Mucosa of stomach (tissue), 1 donor: ENCODE results near the gene PARP9.

Source experiments
- H3K27me3 ChIP-seq: one replicate; pipeline ENCODE4 v1.7.0; 2013; ENCODE audit warnings: mild to moderate bottlenecking, low read length; ENCODE audit not compliant: control insufficient read depth, insufficient read depth
- H3K36me3 ChIP-seq: one replicate; pipeline ENCODE4 v1.7.0; 2013; ENCODE audit warnings: low read length; ENCODE audit not compliant: control insufficient read depth, insufficient read depth
- H3K4me1 ChIP-seq: one replicate; pipeline ENCODE4 v1.7.0; 2013; ENCODE audit warnings: mild to moderate bottlenecking, low read length; ENCODE audit not compliant: control insufficient read depth, insufficient read depth
- H3K4me3 ChIP-seq: one replicate; pipeline ENCODE4 v1.7.0; 2013; ENCODE audit warnings: low read length
- H3K9ac ChIP-seq: one replicate; pipeline ENCODE4 v1.7.0; 2013; ENCODE audit warnings: mild to moderate bottlenecking, low read length, moderate library complexity
- H3K9me3 ChIP-seq: one replicate; pipeline ENCODE4 v1.7.0; 2013; ENCODE audit warnings: mild to moderate bottlenecking, low read length, moderate library complexity; ENCODE audit not compliant: control insufficient read depth
- donor health status: Pancreatic carcinoma.

PARP9 gene

DNA sequence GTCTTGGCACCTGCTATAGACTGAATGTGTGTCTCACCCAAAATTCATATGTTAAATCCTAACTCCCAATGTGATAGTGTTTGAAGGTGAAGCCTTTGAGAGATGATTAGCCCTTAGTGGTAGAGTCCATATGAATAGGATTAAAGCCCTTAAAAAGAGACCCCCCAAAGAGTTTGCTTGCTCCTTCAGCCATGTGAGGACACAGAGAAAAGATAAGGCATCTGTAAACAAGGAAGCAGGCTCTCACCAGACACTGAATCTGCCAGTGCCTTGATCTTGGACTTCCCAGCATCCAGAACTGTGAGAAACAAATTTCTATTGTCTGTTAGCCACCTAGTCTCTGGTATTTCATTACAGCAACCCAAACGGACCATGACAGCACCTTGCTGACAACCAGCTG is 65.9 kb downstream of the PARP9 start:
- no peaks in the 10 kb centered on the region for H3K36me3 ChIP-seq
- peaks cover 20% of the 10 kb centered on the region for H3K4me1 ChIP-seq
- no peak overlapping the region for H3K9ac ChIP-seq

GRCh38 chr3:122497425-122497824 is 66.7 kb downstream of the PARP9 start:
- no peaks in the 10 kb centered on the region for H3K9me3 ChIP-seq
- H3K4me3 ChIP-seq, result no peak overlapping the region
- H3K27me3 ChIP-seq, result no peaks in the 10 kb centered on the region
- no peak overlapping the region for H3K9ac ChIP-seq
- peaks cover 15% of the 10 kb centered on the region for H3K4me1 ChIP-seq
- H3K36me3 ChIP-seq, result no peaks in the 10 kb centered on the region

More for the DNA sequence above, 65.9 kb downstream of the PARP9 start:
- no peaks in the 10 kb centered on the region for H3K27me3 ChIP-seq
- no peaks in the 10 kb centered on the region for H3K9me3 ChIP-seq
- no peak overlapping the region for H3K4me3 ChIP-seq

- H3K27me3 ChIP-seq, result no peaks in the 10 kb centered on the region
- H3K9ac ChIP-seq, result no peak overlapping the region
- H3K4me3 ChIP-seq, result no peak overlapping the region
- no peaks in the 10 kb centered on the region for H3K9me3 ChIP-seq
- H3K36me3 ChIP-seq, result no peaks in the 10 kb centered on the region
- peaks cover 5% of the 10 kb centered on the region for H3K4me1 ChIP-seq
Measured at GRCh38 chr3:122496508-122496907, 67.6 kb downstream of the PARP9 start.

GRCh38 chr3:122493296-122493695 is 70.8 kb downstream of the PARP9 start:
- no peaks in the 10 kb centered on the region for H3K36me3 ChIP-seq
- peaks cover 5% of the 10 kb centered on the region for H3K4me1 ChIP-seq
- no peaks in the 10 kb centered on the region for H3K9me3 ChIP-seq
- H3K9ac ChIP-seq, result no peak overlapping the region
- H3K4me3 ChIP-seq, result no peak overlapping the region
- no peaks in the 10 kb centered on the region for H3K27me3 ChIP-seq

DNA sequence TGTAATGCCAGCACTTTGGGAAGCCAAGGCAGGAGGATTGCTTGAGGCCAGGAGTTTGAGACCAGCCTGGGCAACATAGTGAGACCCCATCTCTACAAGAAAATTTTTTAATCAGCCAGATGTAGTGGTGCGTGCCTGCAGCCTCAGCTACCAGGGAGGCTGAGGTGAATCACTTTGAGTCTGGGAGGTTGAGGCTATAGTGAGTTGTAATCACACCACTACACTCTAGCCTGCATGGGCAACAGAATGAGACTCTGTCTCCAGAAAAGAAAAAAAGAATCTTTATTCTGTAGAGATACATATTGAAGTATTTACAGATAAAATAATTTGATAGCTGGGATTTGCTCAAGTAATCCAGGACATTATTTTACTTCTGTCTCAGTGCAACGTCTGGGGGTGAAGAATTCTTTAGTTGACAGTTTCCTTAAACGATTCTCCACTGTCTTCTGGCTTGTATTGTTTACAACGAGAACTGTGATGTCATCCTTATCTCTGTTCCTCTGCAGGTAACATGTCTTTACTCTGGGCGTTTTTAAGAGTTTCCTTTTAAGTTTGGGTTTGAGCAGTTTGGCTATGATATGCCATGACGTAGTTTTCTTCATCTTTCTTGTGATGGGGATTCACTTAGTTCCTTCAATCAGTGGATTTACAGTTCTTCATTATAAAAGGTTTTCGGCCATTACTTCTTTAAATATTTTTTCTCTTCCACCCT is 75.7 kb downstream of the PARP9 start:
- no peaks in the 10 kb centered on the region for H3K36me3 ChIP-seq
- H3K9ac ChIP-seq, result no peak overlapping the region
- no peaks in the 10 kb centered on the region for H3K9me3 ChIP-seq
- no peaks in the 10 kb centered on the region for H3K27me3 ChIP-seq
- H3K4me1 ChIP-seq, result no peaks in the 10 kb centered on the region
- no peak overlapping the region for H3K4me3 ChIP-seq

DNA sequence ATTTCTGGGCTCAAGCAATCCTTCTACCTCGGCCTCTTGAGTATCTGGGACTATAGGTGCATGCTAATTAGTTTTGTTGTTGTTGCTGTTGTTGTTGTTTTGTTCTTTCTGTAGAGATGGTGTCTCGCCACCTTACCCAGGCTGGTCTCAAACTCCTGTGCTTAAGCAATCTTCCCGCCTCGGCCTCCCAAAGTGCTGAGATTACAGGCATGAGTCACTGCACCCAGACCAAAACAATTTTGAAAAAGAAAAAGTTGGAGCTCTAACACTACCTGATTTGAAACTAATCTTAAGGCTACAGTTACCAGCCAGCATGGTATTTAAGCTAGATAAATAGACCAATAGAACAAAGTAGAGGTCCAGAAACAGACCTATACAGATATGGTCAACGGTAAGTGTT is 79.1 kb downstream of the PARP9 start:
- Histone ChIP-seq H3K4me1 (peaks cover 6% of the 10 kb centered on the region), H3K9ac (no peak overlapping the region), H3K36me3 (no peaks in the 10 kb centered on the region), H3K9me3 (no peaks in the 10 kb centered on the region), H3K4me3 (no peak overlapping the region), H3K27me3 (no peaks in the 10 kb centered on the region)

GRCh38 chr3:122481390-122481789 is 82.7 kb downstream of the PARP9 start:
- Histone ChIP-seq H3K9ac (no peak overlapping the region), H3K4me1 (peaks cover 6% of the 10 kb centered on the region), H3K4me3 (no peak overlapping the region), H3K27me3 (no peaks in the 10 kb centered on the region), H3K9me3 (no peaks in the 10 kb centered on the region), H3K36me3 (no peaks in the 10 kb centered on the region)
